Measurements from ENCODE around the gene ZNF878. TPM values are rescaled to one million over a fixed set of nuclear protein-coding genes. Genes with fewer than 3 reads are reported as not detected.

Gene ZNF878
- total RNA-seq, 1 experiment from 2014 or later: 0.79 TPM

- peak; percentile 50 for DNase-seq (ENCODE audit: low spot score)
These were observed 17.3 kb downstream of the ZNF878 start, which contains the start of gene ZNF433 for GRCh38 chr19:12035220-12036172. TSS of gene ZNF433 (minus strand) at chr19:12035679. CDS start at chr19:12035539, 140 bp downstream.

- no peak for DNase-seq (ENCODE audit: low spot score)
These were observed 18.1 kb downstream of the ZNF878 start for GRCh38 chr19:12034620-12035019.

GRCh38 chr19:12034198-12034597, 18.6 kb downstream of the ZNF878 start:
- DNase-seq (ENCODE audit: low spot score): no peak

- no peak for DNase-seq (ENCODE audit: low spot score)
These were observed 37.0 kb downstream of the ZNF878 start for GRCh38 chr19:12015753-12016116.

- no peak for DNase-seq (ENCODE audit: low spot score)
These were observed 37.6 kb downstream of the ZNF878 start for GRCh38 chr19:12015015-12015752.

GRCh38 chr19:12000152-12000981, 52.4 kb downstream of the ZNF878 start:
- DNase-seq (ENCODE audit: low spot score): no peak

- DNase-seq (ENCODE audit: low spot score): no peak
These were observed 57.6 kb downstream of the ZNF878 start for GRCh38 chr19:11995174-11995573.

Other genes starting within 250 kb of the ZNF878 start
- 5.5 and 6.2 TPM in 2 replicates for gene ZNF440, start 238.7 kb downstream of the ZNF878 start, total RNA-seq (2014; rRNA removed; shearing (Covaris generic))
- 0.47 and 0.56 TPM in 2 replicates for gene ZNF439, start 204.2 kb downstream of the ZNF878 start, total RNA-seq (2014; rRNA removed; shearing (Covaris generic))
- 4.1 and 5.0 TPM in 2 replicates for gene ZNF69, start 165.2 kb downstream of the ZNF878 start, total RNA-seq (2014; rRNA removed; shearing (Covaris generic))
- 6.3 and 9.2 TPM in 2 replicates for gene ZNF700, start 127.9 kb downstream of the ZNF878 start, total RNA-seq (2014; rRNA removed; shearing (Covaris generic))
- gene ZNF763, start 87.9 kb downstream of the ZNF878 start, total RNA-seq (2014; rRNA removed; shearing (Covaris generic)): 0.02 TPM in 1 of 2 replicates, not detected in the other
- 2.2 and 4.7 TPM in 2 replicates for gene ZNF433, start 17.3 kb downstream of the ZNF878 start, total RNA-seq (2014; rRNA removed; shearing (Covaris generic))
- not detected in 2 replicates for gene ZNF844, start 11.8 kb upstream of the ZNF878 start, total RNA-seq (2014; rRNA removed; shearing (Covaris generic))
- gene ZNF20, start 87.4 kb upstream of the ZNF878 start, total RNA-seq (2014; rRNA removed; shearing (Covaris generic)): 6.9 and 21.1 TPM in 2 replicates
- 3.0 and 6.9 TPM in 2 replicates for gene ZNF625, start 103.8 kb upstream of the ZNF878 start, total RNA-seq (2014; rRNA removed; shearing (Covaris generic))
- gene ZNF136, start 110.1 kb upstream of the ZNF878 start, total RNA-seq (2014; rRNA removed; shearing (Covaris generic)): 2.2 and 5.1 TPM in 2 replicates
- 3.3 and 6.5 TPM in 2 replicates for gene ZNF44, start 241.9 kb upstream of the ZNF878 start, total RNA-seq (2014; rRNA removed; shearing (Covaris generic))